H1 (cell line): ENCODE results near the gene MOB3C. TPM values are rescaled to one million over a fixed set of nuclear protein-coding genes. Genes with fewer than 3 reads are reported as not detected.

Experiments used
- BACH1 ChIP-seq: IDR thresholded peaks from 2 replicates; pipeline ENCODE4 v1.6.1; 2012; ENCODE audit warnings: low read length, improper control_type of control experiment
- CHD1 ChIP-seq: IDR thresholded peaks from 2 replicates; pipeline ENCODE4 v1.6.1; 2012; ENCODE audit warnings: low read depth, low read length, improper control_type of control experiment
- CHD2 ChIP-seq: IDR thresholded peaks from 2 replicates; pipeline ENCODE4 v1.6.1; 2012; ENCODE audit warnings: low read length, improper control_type of control experiment
- CREB1 ChIP-seq: IDR thresholded peaks from 2 replicates; pipeline ENCODE4 v1.6.1; 2012; ENCODE audit warnings: inconsistent platforms
- EP300 ChIP-seq, 2 experiments: IDR thresholded peaks; 1 replicate in 1 of 2; 2 replicates in 1 of 2; pipeline ENCODE4 v1.6.1; 2011 to 2012; ENCODE audit warnings: low read depth in 2 of 2, low read length in 2 of 2, mild to moderate bottlenecking in 2 of 2, borderline replicate concordance in 1 of 2, inconsistent platforms in 1 of 2, moderate library complexity in 1 of 2
- FOSL1 ChIP-seq: IDR thresholded peaks from 2 replicates; pipeline ENCODE4 v1.6.1; 2011; ENCODE audit warnings: mild to moderate bottlenecking, low read depth, low read length, moderate library complexity; ENCODE audit not compliant: insufficient read depth
- GTF2F1 ChIP-seq: IDR thresholded peaks from 2 replicates; pipeline ENCODE4 v1.6.1; 2012; ENCODE audit warnings: low read depth, low read length, improper control_type of control experiment, borderline replicate concordance
- HDAC2 ChIP-seq, 2 experiments: fragments of 300-600 bp in 1 of 2; sonication (generic) in 1 of 2; IDR thresholded peaks; 2 replicates each; pipeline ENCODE4 v1.6.1; 2011 to 2012; ENCODE audit warnings: low read depth in 2 of 2, low read length in 2 of 2, mild to moderate bottlenecking in 2 of 2, moderate library complexity in 2 of 2, borderline replicate concordance in 1 of 2, inconsistent platforms in 1 of 2
- HDAC6 ChIP-seq: IDR thresholded peaks from one replicate; pipeline ENCODE4 v1.7.1; 2012; ENCODE audit warnings: low read depth, mild to moderate bottlenecking, inconsistent platforms, low read length, moderate library complexity
- JUND ChIP-seq: IDR thresholded peaks from 2 replicates; pipeline ENCODE4 v1.6.1; 2011; ENCODE audit warnings: mild to moderate bottlenecking, improper control_type of control experiment, low read length
- NRF1 ChIP-seq: IDR thresholded peaks from 2 replicates; pipeline ENCODE4 v1.6.1; 2011; ENCODE audit warnings: mild to moderate bottlenecking, low read depth, low read length, improper control_type of control experiment
- POLR2A ChIP-seq, 2 experiments: IDR thresholded peaks; 1 replicate in 1 of 2; 2 replicates in 1 of 2; pipeline ENCODE4 v1.6.1; 2011; ENCODE audit warnings: low read depth in 2 of 2, low read length in 2 of 2, mild to moderate bottlenecking in 2 of 2; ENCODE audit errors: control extremely low read depth in 1 of 2
- POLR2AphosphoS5 ChIP-seq: IDR thresholded peaks from 2 replicates; pipeline ENCODE4 v1.6.1; 2011; ENCODE audit warnings: low read depth, low read length
- RAD21 ChIP-seq, 2 experiments: IDR thresholded peaks in 1 of 2; conservative IDR thresholded peaks in 1 of 2; 2 replicates each; pipeline ENCODE4 v1.6.1; 2011; ENCODE audit warnings: low read depth in 2 of 2, low read length in 2 of 2, improper control_type of control experiment in 1 of 2, inconsistent platforms in 1 of 2, mild to moderate bottlenecking in 1 of 2, moderate library complexity in 1 of 2
- RFX5 ChIP-seq: IDR thresholded peaks from 2 replicates; pipeline ENCODE4 v1.6.1; 2011; ENCODE audit warnings: low read depth, low read length, improper control_type of control experiment, borderline replicate concordance
- TAF1 ChIP-seq: IDR thresholded peaks from 2 replicates; pipeline ENCODE4 v1.6.1; 2011; ENCODE audit warnings: mild to moderate bottlenecking, low read depth, low read length
- TCF12 ChIP-seq: IDR thresholded peaks from 2 replicates; pipeline ENCODE4 v1.6.1; 2011; ENCODE audit warnings: low read depth, mild to moderate bottlenecking, low read length
- YY1 ChIP-seq: IDR thresholded peaks from 2 replicates; pipeline ENCODE4 v1.6.1; 2011; ENCODE audit warnings: low read depth, mild to moderate bottlenecking, low read length
- polyA plus RNA-seq, 7 experiments: library from polyadenylated mRNA; depleted of rRNA in 3 of 7; stranded (reverse) in 5 of 7; unstranded in 2 of 7; fragments of >200 nt in 5 of 7; fragments of 200-250 nt in 2 of 7; gene quantifications; 1 replicate in 5 of 7; 2 replicates in 1 of 7; 4 replicates in 1 of 7; pipeline versions ENCODE4 v1.2.1 to v1.2.3, GENCODE V29; 2011 to 2013; ENCODE audit warnings: missing spikeins in 2 of 7, mixed read lengths in 2 of 7
- total RNA-seq: library from RNA; stranded (reverse); fragmentation: NEBNext Ultra II Directional; extraction: Animal tissue kit (Norgen Biotek cat#: 25700); gene quantifications from 2 replicates; pipeline ENCODE4 v1.2.1, GENCODE V29; 2021
- TF ChIP-seq, protein P1 (sequence below): IDR thresholded peaks from 2 replicates; pipeline ENCODE4 v1.6.1; 2012; ENCODE audit warnings: low read length, inconsistent platforms
- TF ChIP-seq, protein P2 (sequence below), 3 experiments: IDR thresholded peaks; 1 replicate in 2 of 3; 2 replicates in 1 of 3; pipeline versions ENCODE4 v1.5.1 to v1.6.1; 2011; ENCODE audit warnings: low read length in 3 of 3, mild to moderate bottlenecking in 3 of 3, inconsistent platforms in 2 of 3, low read depth in 1 of 3, moderate library complexity in 1 of 3; ENCODE audit not compliant: insufficient read depth in 1 of 3; ENCODE audit errors: control extremely low read depth in 1 of 3

Gene MOB3C
- total and polyA plus RNA-seq, 2 of the 8 experiments (the other 6 are each of a cell fraction or from before 2014, with no cell fraction given), result 5.8 to 6.6 TPM

DNA sequence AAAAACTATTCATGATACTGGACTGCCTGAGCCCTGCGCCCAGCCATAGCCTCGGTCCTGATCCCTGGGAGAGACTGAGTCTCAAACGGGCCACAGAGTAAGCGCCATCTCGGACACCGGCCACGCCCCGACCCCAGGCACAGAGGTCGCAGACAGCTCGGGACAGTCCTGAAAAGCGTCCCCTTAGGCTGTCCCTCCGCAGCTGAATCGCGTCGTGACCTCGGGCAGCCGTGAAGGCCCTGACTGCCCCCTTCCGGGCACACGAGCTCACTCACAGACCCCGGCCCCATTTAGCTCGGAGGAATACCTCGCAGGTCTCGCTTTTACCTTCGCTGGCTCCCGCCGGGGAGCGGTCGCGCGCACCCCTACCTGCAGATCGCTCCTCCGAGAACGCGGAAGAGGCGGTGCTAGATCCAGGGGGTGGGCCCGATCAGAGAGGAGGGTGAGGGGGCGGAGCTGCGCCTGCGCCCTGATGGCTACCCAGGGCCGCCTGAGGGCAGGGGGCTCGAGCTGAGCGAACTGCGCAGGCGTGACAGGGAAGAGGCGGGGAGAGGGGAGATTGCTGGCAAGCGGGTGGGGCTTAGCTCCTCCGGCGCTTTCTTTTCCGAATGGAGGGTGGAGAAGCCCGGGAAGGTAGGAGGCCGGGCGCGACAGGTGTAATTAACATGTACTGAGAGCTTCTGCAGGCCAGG, 12.6 kb downstream of the MOB3C start, which contains the start of gene MKNK1 (continued):
- TF ChIP-seq RAD21 (IDR thresholded peaks at IDR 0.05 in 1 of 2, conservative IDR thresholded peaks at IDR 0.05 in 1 of 2; ENCODE audit: low read depth in 2 of 2, low read length in 2 of 2) (peak; percentile 65 to 69), POLR2A (IDR thresholded peaks at IDR 0.05; ENCODE audit: control extremely low read depth in 1 of 2, low read depth in 2 of 2, low read length in 2 of 2) (peak in 1 of 2 experiments; percentile 47; a peak in 1 of 3 replicates), GTF2F1 (no peak), CHD2 (0 out of 2 replicates have a peak, but pooled peaks have one; percentile 26), POLR2AphosphoS5 (peak; percentile 65), TCF12 (no peak), JUND (no peak), FOSL1 (no peak), EP300 (IDR thresholded peaks at IDR 0.05; ENCODE audit: borderline replicate concordance in 1 of 2, low read depth in 2 of 2, low read length in 2 of 2) (no peak), YY1 (0 out of 2 replicates have a peak, but pooled peaks have one; percentile 47), BACH1 (peak; percentile 65; the same call in 1 of the 2 replicates), CHD1 (no peak), CREB1 (peak; percentile 49; the same call in 1 of the 2 replicates), HDAC2 (IDR thresholded peaks at IDR 0.05; ENCODE audit: borderline replicate concordance in 1 of 2, low read depth in 2 of 2, low read length in 2 of 2) (0 out of 4 replicates have a peak, but pooled peaks have one; percentile 24 to 66), TAF1 (peak; percentile 46; the same call in 1 of the 2 replicates), RFX5 (no peak), NRF1 (peak; percentile 97), HDAC6 (no peak)
- TF ChIP-seq, protein P1, sequence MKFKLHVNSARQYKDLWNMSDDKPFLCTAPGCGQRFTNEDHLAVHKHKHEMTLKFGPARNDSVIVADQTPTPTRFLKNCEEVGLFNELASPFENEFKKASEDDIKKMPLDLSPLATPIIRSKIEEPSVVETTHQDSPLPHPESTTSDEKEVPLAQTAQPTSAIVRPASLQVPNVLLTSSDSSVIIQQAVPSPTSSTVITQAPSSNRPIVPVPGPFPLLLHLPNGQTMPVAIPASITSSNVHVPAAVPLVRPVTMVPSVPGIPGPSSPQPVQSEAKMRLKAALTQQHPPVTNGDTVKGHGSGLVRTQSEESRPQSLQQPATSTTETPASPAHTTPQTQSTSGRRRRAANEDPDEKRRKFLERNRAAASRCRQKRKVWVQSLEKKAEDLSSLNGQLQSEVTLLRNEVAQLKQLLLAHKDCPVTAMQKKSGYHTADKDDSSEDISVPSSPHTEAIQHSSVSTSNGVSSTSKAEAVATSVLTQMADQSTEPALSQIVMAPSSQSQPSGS, result no peak
- TF ChIP-seq, protein P2, sequence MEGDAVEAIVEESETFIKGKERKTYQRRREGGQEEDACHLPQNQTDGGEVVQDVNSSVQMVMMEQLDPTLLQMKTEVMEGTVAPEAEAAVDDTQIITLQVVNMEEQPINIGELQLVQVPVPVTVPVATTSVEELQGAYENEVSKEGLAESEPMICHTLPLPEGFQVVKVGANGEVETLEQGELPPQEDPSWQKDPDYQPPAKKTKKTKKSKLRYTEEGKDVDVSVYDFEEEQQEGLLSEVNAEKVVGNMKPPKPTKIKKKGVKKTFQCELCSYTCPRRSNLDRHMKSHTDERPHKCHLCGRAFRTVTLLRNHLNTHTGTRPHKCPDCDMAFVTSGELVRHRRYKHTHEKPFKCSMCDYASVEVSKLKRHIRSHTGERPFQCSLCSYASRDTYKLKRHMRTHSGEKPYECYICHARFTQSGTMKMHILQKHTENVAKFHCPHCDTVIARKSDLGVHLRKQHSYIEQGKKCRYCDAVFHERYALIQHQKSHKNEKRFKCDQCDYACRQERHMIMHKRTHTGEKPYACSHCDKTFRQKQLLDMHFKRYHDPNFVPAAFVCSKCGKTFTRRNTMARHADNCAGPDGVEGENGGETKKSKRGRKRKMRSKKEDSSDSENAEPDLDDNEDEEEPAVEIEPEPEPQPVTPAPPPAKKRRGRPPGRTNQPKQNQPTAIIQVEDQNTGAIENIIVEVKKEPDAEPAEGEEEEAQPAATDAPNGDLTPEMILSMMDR (IDR thresholded peaks at IDR 0.05; ENCODE audit: control extremely low read depth in 1 of 3, insufficient read depth in 1 of 3, low read depth in 1 of 3, low read length in 3 of 3), result peak; percentile 60 to 74 (median 61)
